GM12874 (cell line): ENCODE data around the gene DNASE1L3.

Experiments used
- TF ChIP-seq, protein P1 (sequence below): IDR thresholded peaks from 2 replicates; pipeline ENCODE4 v1.5.1; 2011; ENCODE audit warnings: low read depth, mild to moderate bottlenecking, control low read depth, low read length, moderate library complexity; ENCODE audit not compliant: insufficient read depth

The DNASE1L3 gene

DNA sequence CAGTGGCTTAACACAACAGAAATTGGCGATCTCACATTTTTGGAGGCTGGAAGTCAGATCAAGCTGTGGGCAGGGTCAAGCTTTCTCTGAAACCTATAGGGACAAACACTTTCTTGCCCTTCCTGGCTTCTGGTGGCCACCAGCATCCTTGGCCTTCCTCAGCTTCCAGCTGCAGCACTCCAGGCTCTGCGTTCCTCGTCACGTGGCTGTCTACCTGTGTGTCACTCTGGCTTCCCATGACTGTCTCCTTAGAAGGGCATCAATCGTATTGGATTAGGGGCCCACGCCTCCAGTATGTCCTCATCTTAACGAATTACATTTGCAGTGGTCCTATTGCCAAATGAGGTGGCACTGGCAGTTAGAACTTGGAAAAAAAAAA is 25.8 kb downstream of the DNASE1L3 start:
- TF ChIP-seq, protein P1, sequence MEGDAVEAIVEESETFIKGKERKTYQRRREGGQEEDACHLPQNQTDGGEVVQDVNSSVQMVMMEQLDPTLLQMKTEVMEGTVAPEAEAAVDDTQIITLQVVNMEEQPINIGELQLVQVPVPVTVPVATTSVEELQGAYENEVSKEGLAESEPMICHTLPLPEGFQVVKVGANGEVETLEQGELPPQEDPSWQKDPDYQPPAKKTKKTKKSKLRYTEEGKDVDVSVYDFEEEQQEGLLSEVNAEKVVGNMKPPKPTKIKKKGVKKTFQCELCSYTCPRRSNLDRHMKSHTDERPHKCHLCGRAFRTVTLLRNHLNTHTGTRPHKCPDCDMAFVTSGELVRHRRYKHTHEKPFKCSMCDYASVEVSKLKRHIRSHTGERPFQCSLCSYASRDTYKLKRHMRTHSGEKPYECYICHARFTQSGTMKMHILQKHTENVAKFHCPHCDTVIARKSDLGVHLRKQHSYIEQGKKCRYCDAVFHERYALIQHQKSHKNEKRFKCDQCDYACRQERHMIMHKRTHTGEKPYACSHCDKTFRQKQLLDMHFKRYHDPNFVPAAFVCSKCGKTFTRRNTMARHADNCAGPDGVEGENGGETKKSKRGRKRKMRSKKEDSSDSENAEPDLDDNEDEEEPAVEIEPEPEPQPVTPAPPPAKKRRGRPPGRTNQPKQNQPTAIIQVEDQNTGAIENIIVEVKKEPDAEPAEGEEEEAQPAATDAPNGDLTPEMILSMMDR, result no peak

DNA sequence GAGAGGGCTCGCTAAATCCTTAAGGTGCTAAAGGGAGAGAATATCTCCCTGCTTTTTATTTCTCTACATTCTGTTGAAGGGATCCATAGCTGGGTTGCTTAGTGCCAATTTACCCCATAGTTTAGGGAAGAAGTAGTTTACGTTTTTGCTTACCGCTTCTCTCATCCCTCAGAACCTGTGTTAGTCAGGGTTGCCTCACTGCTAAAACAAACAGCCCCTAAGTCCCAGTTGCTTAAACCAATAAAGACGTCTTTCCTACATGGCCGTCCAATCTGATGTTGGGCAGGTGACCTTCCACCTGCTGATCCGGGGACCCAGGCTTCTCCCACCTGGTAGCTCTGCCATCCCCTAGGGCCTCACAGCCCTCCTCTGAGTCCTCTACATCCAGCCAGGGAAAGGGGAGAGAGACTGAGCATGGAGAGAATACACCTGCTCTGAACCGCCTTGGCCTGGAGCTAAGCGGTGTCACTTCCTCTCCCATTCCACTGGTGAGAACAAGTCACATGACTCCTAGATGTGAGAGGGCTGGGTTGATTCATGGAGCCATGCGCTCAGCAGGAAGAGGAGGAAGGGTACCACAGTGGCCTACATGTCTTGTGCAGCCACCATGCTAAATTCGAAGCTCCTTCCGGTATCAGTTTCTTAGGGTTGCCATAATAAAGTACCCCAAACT is 26.3 kb downstream of the DNASE1L3 start:
- TF ChIP-seq, protein P1, result no peak

DNA sequence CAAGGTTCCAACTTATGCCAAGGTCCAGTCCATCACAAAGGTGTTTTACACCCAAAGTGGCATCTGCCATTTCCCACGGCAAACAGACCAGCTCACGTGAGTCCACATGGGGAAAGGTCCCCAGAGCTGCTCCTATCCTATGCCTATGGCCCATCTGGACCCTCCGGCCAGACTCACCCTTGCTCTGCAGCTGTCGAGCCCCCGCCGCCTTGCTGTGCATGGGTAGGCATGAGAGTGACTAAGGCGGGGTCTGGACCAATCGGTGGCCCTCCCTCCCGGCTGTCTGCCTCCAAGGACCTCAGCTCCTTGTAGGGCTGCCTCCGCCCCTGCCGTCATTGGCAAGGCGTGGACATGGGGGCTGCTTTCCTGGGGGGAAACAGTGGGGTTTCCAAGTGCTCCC is 26.9 kb downstream of the DNASE1L3 start:
- TF ChIP-seq, protein P1, result no peak

DNA sequence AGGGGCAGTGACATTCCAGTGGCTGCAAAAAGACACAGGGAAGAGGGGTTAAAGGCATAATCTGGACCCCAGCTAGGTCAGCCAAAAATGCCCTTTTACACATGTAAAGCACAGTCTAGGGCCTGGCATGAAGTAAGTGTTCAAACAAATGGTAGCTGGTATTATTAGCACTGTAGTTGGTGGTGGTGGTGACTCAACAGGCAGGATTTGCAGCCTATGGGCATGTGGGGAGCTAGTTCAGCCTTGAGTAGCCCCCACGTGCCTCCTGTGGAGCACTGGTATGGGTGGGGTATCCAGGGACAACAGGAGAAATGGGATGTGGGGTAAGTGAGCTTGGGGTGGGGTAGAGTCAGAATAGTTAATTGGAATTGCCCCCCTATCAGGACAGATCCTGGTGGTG is 27.6 kb downstream of the DNASE1L3 start:
- TF ChIP-seq, protein P1, result no peak

DNA sequence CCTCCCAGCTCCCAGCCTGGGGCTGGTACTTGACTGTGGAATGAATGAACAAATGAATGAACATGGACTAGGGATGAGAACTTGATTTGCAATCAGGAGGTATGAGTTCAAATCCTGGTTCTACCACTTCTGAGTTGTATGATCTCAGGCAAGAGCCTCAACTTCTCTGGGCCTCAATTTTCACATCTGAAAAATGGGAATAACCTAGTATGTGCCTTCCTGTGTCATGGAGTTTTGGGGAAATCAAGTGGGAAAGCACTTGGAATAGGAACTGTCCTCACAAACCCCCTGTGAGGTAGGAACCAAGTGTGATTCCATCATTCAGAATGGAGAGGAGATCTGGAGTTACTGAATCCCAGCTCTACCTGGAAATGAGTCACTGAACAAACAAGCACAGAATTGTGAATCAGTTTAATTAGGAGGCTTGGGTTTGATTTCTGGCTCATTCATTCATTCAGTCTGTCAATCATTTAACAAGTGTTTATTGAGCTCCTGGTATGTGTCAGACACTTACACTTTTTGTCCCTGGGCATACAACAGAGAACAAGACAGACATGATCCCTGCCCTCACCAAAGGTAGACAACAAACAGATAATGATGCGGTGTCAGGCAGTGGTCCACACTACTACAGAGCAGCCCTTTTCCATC is 29.7 kb downstream of the DNASE1L3 start:
- TF ChIP-seq, protein P1, result no peak

DNA sequence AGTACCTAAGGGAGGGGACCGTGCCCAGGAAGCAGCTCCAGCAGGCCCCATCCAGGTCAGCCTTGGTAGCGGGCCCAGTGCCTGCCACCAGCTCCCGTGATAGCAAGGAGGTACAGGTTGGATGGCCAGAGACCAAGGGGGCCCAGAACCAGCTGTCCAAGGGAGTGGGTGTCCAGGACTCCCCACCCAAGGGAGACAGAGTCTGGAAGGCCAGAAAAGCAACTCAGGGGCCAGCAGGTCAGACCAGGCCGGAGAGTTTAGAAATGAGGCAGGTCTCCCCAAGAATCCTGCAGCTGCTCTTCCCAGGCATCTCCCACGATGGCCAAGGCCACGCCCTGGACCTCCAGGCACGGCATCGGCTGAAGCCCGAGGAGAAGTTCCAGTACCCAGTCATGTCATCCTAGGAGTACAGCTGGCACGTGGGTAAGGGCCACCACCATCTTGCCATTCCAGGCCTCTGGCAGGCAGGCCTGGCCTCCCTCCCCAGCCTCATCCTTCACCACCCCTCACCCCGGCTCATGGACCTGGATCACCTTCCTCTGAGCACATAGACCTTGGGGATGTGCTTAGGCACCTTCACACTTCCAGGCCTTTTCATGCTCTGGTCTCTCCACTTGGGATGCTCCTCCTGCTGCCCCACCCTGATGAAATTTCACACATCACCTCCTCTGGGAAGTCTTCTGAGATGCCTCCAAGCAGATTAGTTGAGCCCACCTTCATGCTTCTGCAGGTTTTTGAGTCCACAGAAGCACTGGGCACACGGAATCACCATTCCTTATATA is 30.5 kb downstream of the DNASE1L3 start:
- TF ChIP-seq, protein P1, result no peak
